Mammary epithelial cell (primary cell): ENCODE measurements around the gene PLA2G4B.

ENCODE experiments used
- EZH2 ChIP-seq: IDR thresholded peaks from 2 replicates; pipeline ENCODE4 v1.6.1; 2012; ENCODE audit warnings: low read length, inconsistent platforms, borderline replicate concordance
- TF ChIP-seq, protein P1 (sequence below), 2 donors: IDR thresholded peaks in 1 of 2; conservative IDR thresholded peaks in 1 of 2; 2 replicates each; pipeline ENCODE4 v1.5.1; 2011 to 2012; ENCODE audit warnings: inconsistent platforms in 2 of 2, low read length in 2 of 2, mild to moderate bottlenecking in 2 of 2, control low read depth in 1 of 2, low read depth in 1 of 2; ENCODE audit not compliant: insufficient read depth in 1 of 2; ENCODE audit errors: extremely low read depth in 1 of 2

- TF ChIP-seq, protein P1, sequence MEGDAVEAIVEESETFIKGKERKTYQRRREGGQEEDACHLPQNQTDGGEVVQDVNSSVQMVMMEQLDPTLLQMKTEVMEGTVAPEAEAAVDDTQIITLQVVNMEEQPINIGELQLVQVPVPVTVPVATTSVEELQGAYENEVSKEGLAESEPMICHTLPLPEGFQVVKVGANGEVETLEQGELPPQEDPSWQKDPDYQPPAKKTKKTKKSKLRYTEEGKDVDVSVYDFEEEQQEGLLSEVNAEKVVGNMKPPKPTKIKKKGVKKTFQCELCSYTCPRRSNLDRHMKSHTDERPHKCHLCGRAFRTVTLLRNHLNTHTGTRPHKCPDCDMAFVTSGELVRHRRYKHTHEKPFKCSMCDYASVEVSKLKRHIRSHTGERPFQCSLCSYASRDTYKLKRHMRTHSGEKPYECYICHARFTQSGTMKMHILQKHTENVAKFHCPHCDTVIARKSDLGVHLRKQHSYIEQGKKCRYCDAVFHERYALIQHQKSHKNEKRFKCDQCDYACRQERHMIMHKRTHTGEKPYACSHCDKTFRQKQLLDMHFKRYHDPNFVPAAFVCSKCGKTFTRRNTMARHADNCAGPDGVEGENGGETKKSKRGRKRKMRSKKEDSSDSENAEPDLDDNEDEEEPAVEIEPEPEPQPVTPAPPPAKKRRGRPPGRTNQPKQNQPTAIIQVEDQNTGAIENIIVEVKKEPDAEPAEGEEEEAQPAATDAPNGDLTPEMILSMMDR (conservative IDR thresholded peaks at IDR 0.05 in 1 of 2, IDR thresholded peaks at IDR 0.05 in 1 of 2; ENCODE audit: extremely low read depth in 1 of 2, insufficient read depth in 1 of 2, low read depth in 1 of 2, low read length in 2 of 2) = no peak
- no peak for TF ChIP-seq EZH2
These were observed 15.2 kb downstream of the PLA2G4B start for GRCh38 chr15:41853831-41854230.
